Adrenal gland (tissue), 12 donors: Measurements from ENCODE around the gene PWWP2B. TPM values are rescaled to one million over a fixed set of nuclear protein-coding genes. Genes with fewer than 3 reads are reported as not detected.

Experiments used
- DNase-seq, 7 donors: peaks; one replicate each; pipeline ENCODE4 v3.0.0-alpha.2; 2019 to 2020
- H3K27ac ChIP-seq, 5 donors: fragments of 200-600 bp; sonication (generic) in 4 of 5; 1 replicate in 3 of 5; 2 replicates in 2 of 5; pipeline versions ENCODE4 v1.5.1 to v1.8.0; 2016 to 2020; ENCODE audit warnings: mild to moderate bottlenecking in 1 of 5
- H3K27me3 ChIP-seq: fragments of 200-600 bp; 2 replicates; pipeline ENCODE4 v1.8.0; 2021
- H3K36me3 ChIP-seq, 2 donors: fragments of 200-600 bp; replicated peaks in 1 of 2; 1 replicate in 1 of 2; 2 replicates in 1 of 2; pipeline versions ENCODE4 v1.5.1 to v1.8.0; 2018 to 2022
- H3K4me1 ChIP-seq, 2 donors: fragments of 200-600 bp; replicated peaks in 1 of 2; 1 replicate in 1 of 2; 2 replicates in 1 of 2; pipeline versions ENCODE4 v1.5.1 to v1.8.0; 2018 to 2021
- H3K4me3 ChIP-seq, 4 donors: fragments of 200-600 bp; sonication (generic) in 3 of 4; one replicate each; pipeline ENCODE4 v1.5.1; 2016 to 2018
- H3K9me3 ChIP-seq, 3 donors: fragments of 200-600 bp; sonication (generic) in 1 of 3; replicated peaks in 1 of 3; 1 replicate in 2 of 3; 2 replicates in 1 of 3; pipeline versions ENCODE4 v1.5.1 to v1.8.0; 2016 to 2021
- POLR2A ChIP-seq, 2 donors: fragments of 450-650 bp; IDR thresholded peaks; one replicate each; pipeline ENCODE4 v1.6.1; 2017; ENCODE audit warnings: antibody characterized with exemption in 2 of 2, mild to moderate bottlenecking in 2 of 2, moderate library complexity in 1 of 2
- WGBS, 4 donors: extraction: QIAGEN DNeasy Blood & Tissue Kit in 2 of 4; methylation state at CpG; one replicate each; pipeline versions ENCODE4 v1.1.5 to v1.1.7; 2013 to 2017; 5-methylcytosine and 5-hydroxymethylcytosine counted together
- intact Hi-C, 2 donors: fragments of 100-400 bp; cut with DNase I; formaldehyde crosslinking; loops; one replicate each; pipeline versions ENCODE4 v1.14.1 to v1.15.0; 2022 to 2023
- polyA plus RNA-seq, 3 donors: library from polyadenylated mRNA; stranded (reverse); fragments of 200-250 nt in 2 of 3; fragments of 350-450 nt in 1 of 3; fragmentation: Illumina TruSeq in 1 of 3; extraction: RNeasy Lipid Tissue Mini Kit (QIAGEN cat#74804) in 1 of 3; gene quantifications; one replicate each; pipeline ENCODE4 v1.2.3, GENCODE V29; 2013 to 2014
- total RNA-seq, 9 donors: library from RNA; depleted of rRNA in 4 of 9; stranded (reverse); fragments of >200 nt in 4 of 9; fragments of 120-200 nt in 1 of 9; fragmentation: NEBNext Ultra II Directional in 1 of 9; extraction: Animal tissue kit (Norgen Biotek cat#: 25700) in 1 of 9; gene quantifications; one replicate each; pipeline versions ENCODE4 v1.1.0 to v1.2.4, GENCODE V29; 2013 to 2023
- TF ChIP-seq, protein P1 (sequence below), 6 experiments: fragments of 450-650 bp in 4 of 6; fragments of 200-600 bp in 2 of 6; sonication (generic) in 1 of 6; IDR thresholded peaks; 1 replicate in 5 of 6; 2 replicates in 1 of 6; pipeline versions ENCODE4 v1.5.1 to v1.8.0; 2016 to 2021; ENCODE audit warnings: antibody characterized with exemption in 6 of 6, mild to moderate bottlenecking in 2 of 6, moderate library complexity in 1 of 6
- donor health status: healthy with polysubstance abuse.
- donor health status: Bipolar disorder and iron deficiency.
- donor health status: DM: yes; HTN: yes; CAD: no.
- donor health status: DM: no; HTN: no; CAD: no.
- donor health status: DM: no; HTN: no; CAD: no.
- donor health status: DM: yes; HTN: yes; CAD: no.

PWWP2B gene
- total and polyA plus RNA-seq, 12 donors, result 3.4 to 75.3 (median 40.7) TPM

- no peak overlapping the region for H3K27ac ChIP-seq
- TF ChIP-seq, protein P1, sequence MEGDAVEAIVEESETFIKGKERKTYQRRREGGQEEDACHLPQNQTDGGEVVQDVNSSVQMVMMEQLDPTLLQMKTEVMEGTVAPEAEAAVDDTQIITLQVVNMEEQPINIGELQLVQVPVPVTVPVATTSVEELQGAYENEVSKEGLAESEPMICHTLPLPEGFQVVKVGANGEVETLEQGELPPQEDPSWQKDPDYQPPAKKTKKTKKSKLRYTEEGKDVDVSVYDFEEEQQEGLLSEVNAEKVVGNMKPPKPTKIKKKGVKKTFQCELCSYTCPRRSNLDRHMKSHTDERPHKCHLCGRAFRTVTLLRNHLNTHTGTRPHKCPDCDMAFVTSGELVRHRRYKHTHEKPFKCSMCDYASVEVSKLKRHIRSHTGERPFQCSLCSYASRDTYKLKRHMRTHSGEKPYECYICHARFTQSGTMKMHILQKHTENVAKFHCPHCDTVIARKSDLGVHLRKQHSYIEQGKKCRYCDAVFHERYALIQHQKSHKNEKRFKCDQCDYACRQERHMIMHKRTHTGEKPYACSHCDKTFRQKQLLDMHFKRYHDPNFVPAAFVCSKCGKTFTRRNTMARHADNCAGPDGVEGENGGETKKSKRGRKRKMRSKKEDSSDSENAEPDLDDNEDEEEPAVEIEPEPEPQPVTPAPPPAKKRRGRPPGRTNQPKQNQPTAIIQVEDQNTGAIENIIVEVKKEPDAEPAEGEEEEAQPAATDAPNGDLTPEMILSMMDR (IDR thresholded peaks at IDR 0.05), result peak; percentile 42 to 60 (median 50)
- TF ChIP-seq POLR2A (IDR thresholded peaks at IDR 0.05), result no peak
- H3K4me1 ChIP-seq, result peaks cover 16 to 24% of the 10 kb centered on the region in 2 donors
- H3K36me3 ChIP-seq, result no peaks in the 10 kb centered on the region
- intact Hi-C loops, result no loop called here
- H3K27me3 ChIP-seq, result no peaks in the 10 kb centered on the region
- H3K9me3 ChIP-seq, result no peaks in the 10 kb centered on the region
- H3K4me3 ChIP-seq, result no peak overlapping the region
- WGBS, 4 donors, result 34 to 39% (median 37%) methylated on average over 8 to 10 of the region's 10 CpGs
- DNase-seq, result peak; percentile 60 to 78 (median 76)
These were observed 46.6 kb downstream of the PWWP2B start for GRCh38 chr10:132443605-132443982.

GRCh38 chr10:132443983-132444876 lies 47.2 kb downstream of the PWWP2B start:
- DNase-seq, result no peak
- Histone ChIP-seq H3K4me3 (no peak overlapping the region), H3K4me1 (peaks cover 16 to 21% of the 10 kb centered on the region in 2 donors), H3K36me3 (no peaks in the 10 kb centered on the region), H3K9me3 (no peaks in the 10 kb centered on the region), H3K27me3 (no peaks in the 10 kb centered on the region), H3K27ac (no peak overlapping the region)
- WGBS, 4 donors, result 75 to 100% (median 84%) methylated on average over 1 to 13 of the region's 13 CpGs
- intact Hi-C loops, result no loop called here
- TF ChIP-seq POLR2A (IDR thresholded peaks at IDR 0.05), result no peak
- TF ChIP-seq, protein P1 (IDR thresholded peaks at IDR 0.05), result no peak

DNA sequence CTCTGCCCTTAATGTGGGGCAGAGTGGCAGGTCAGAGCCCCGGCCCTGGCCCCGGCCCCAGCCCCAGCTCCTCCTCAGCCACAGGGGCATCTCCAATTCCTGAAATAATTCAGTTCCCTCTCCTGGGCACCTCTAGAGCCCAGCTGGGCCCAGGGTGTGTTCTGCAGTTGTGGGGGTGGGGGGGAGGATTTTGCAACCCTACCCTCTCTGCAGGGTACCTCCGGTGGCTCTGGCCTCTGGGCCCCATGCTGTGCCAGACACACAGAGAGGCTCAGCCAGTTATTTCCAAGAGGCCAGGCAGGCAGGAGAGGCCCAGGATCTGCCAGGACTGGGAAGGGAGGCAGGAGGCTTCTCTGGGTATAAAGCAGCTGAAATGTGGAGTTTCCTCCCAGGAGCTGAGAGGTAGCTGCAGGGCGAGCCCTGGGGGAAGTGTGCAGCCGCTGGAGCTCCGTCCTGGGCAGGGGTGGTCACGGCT lies 47.9 kb downstream of the PWWP2B start:
- TF ChIP-seq POLR2A (IDR thresholded peaks at IDR 0.05), result no peak
- TF ChIP-seq, protein P1 (IDR thresholded peaks at IDR 0.05), result no peak
- no peaks in the 10 kb centered on the region for H3K27me3 ChIP-seq
- H3K36me3 ChIP-seq, result no peaks in the 10 kb centered on the region
- no peak for DNase-seq
- no peak overlapping the region for H3K27ac ChIP-seq
- WGBS, 4 donors, result 66 to 74% (median 68%) methylated on average over 7 of the region's 7 CpGs; no CpG with 5 or more reads in 1 of the 4 donors
- H3K9me3 ChIP-seq, result no peaks in the 10 kb centered on the region
- no peak overlapping the region for H3K4me3 ChIP-seq
- intact Hi-C loops, result no loop called here
- H3K4me1 ChIP-seq, result peaks cover 22 to 25% of the 10 kb centered on the region in 2 donors

GRCh38 chr10:132445516-132446194 lies 48.7 kb downstream of the PWWP2B start:
- no peak for DNase-seq
- no peaks in the 10 kb centered on the region for H3K36me3 ChIP-seq
- intact Hi-C loops, result loop anchor here in 1 of 2 donors (2.0 kb wide), 1 partner anchor 57 kb away; no protein-coding TSS in a partner anchor
- TF ChIP-seq, protein P1 (IDR thresholded peaks at IDR 0.05), result no peak
- TF ChIP-seq POLR2A (IDR thresholded peaks at IDR 0.05), result no peak
- no peaks in the 10 kb centered on the region for H3K9me3 ChIP-seq
- H3K27me3 ChIP-seq, result no peaks in the 10 kb centered on the region
- peaks cover 22 to 25% of the 10 kb centered on the region in 2 donors for H3K4me1 ChIP-seq
- no peak overlapping the region for H3K4me3 ChIP-seq
- WGBS, 4 donors, result 88 to 93% (median 90%) methylated on average over 11 to 22 of the region's 22 CpGs
- H3K27ac ChIP-seq, result no peak overlapping the region
